Epithelial cell of umbilical artery (primary cell): ENCODE results near the gene ADH7. TPM values are rescaled to one million over a fixed set of nuclear protein-coding genes. Genes with fewer than 3 reads are reported as not detected.

ENCODE experiments used
- total RNA-seq: library from RNA; depleted of rRNA; stranded (reverse); fragments of >200 nt; gene quantifications from 2 replicates; pipeline ENCODE4 v1.2.3, GENCODE V29; 2014

ADH7 gene
- not detected in 2 replicates for total RNA-seq

GRCh38 chr4:99435154-99435553, at the start of gene ADH7:
TSS of gene ADH7 (minus strand) at chr4:99435342. CDS start at chr4:99435233, 109 bp downstream.

Other genes starting within 250 kb of the ADH7 start
- gene ADH6, start 216.1 kb downstream of the ADH7 start, total RNA-seq: not detected in 2 replicates
- not detected in 2 replicates for gene ADH1A, start 144.4 kb downstream of the ADH7 start, total RNA-seq
- gene ADH1B, start 113.9 kb downstream of the ADH7 start, total RNA-seq: 0.65 and 1.2 TPM in 2 replicates
- gene ADH1C, start 82.6 kb downstream of the ADH7 start, total RNA-seq: not detected in 2 replicates
- gene C4orf17, start 75.7 kb upstream of the ADH7 start, total RNA-seq: not detected in 2 replicates
- gene TRMT10A, start 128.7 kb upstream of the ADH7 start, total RNA-seq: 9.7 and 9.9 TPM in 2 replicates
- gene MTTP, start 139.5 kb upstream of the ADH7 start, total RNA-seq: 0.65 TPM in 1 of 2 replicates, not detected in the other
- not detected in 2 replicates for gene C4orf54, start 222.5 kb upstream of the ADH7 start, total RNA-seq